H1 (cell line): Measurements from ENCODE around the gene RBM6. TPM values are rescaled to one million over a fixed set of nuclear protein-coding genes. Genes with fewer than 3 reads are reported as not detected.

ENCODE experiments used
- CTCF ChIA-PET: fragments of 300-600 bp; sonication (Branson Sonifier 250); formaldehyde crosslinking; loops from one replicate; lab custom pipeline; 2021; ENCODE audit not compliant: partially characterized antibody; lab: Charles Lee
- POLR2A ChIA-PET: fragments of 300-600 bp; sonication (Branson Sonifier 250); formaldehyde crosslinking; loops from one replicate; lab custom pipeline; 2021; ENCODE audit warnings: inconsistent platforms; ENCODE audit not compliant: partially characterized antibody; lab: Charles Lee
- DNase-seq, 2 experiments: peaks; one replicate each; pipeline versions ENCODE4 v3.0.0 to v3.0.0-alpha.2; 2010 to 2022; ENCODE audit warnings: low spot score in 2 of 2, low read depth in 1 of 2, mixed read lengths in 1 of 2
- FAIRE-seq: peaks from 2 replicates; lab custom pipeline; 2011; peaks lifted over from hg19 to GRCh38; lab: Jason Lieb, UNC
- H2AFZ ChIP-seq: 2 replicates; pipeline ENCODE4 v1.8.1; 2012; ENCODE audit warnings: low read length, inconsistent platforms
- H2AK5ac ChIP-seq: 2 replicates; pipeline ENCODE4 v1.6.1; 2013; ENCODE audit warnings: low read depth, low read length
- H2BK120ac ChIP-seq: replicated peaks from 2 replicates; pipeline ENCODE3; 2013; ENCODE audit warnings: low read depth, low read length, inconsistent platforms
- H2BK12ac ChIP-seq: 2 replicates; pipeline ENCODE4 v1.6.1; 2013; ENCODE audit warnings: low read depth, low read length
- H2BK15ac ChIP-seq: 2 replicates; pipeline ENCODE4 v1.6.1; 2013; ENCODE audit warnings: low read length
- H2BK20ac ChIP-seq: 2 replicates; pipeline ENCODE4 v1.6.1; 2013; ENCODE audit warnings: low read length
- H2BK5ac ChIP-seq: 2 replicates; pipeline ENCODE4 v1.6.1; 2013; ENCODE audit warnings: low read depth, low read length
- H3K14ac ChIP-seq: 2 replicates; pipeline ENCODE4 v1.6.1; 2013; ENCODE audit warnings: inconsistent platforms; ENCODE audit not compliant: insufficient read length
- H3K18ac ChIP-seq: 2 replicates; pipeline ENCODE4 v1.6.1; 2013; ENCODE audit warnings: low read length; ENCODE audit errors: extremely low read depth
- H3K23ac ChIP-seq: 2 replicates; pipeline ENCODE4 v1.6.1; 2013; ENCODE audit warnings: inconsistent platforms; ENCODE audit not compliant: insufficient read length
- H3K23me2 ChIP-seq: 2 replicates; pipeline ENCODE4 v1.6.1; 2013; ENCODE audit warnings: low read depth, low read length
- H3K27ac ChIP-seq: 2 replicates; pipeline ENCODE4 v1.6.1; 2011; ENCODE audit warnings: low read depth, low read length, inconsistent platforms
- H3K27me3 ChIP-seq, 4 experiments: replicated peaks in 1 of 4; 1 replicate in 1 of 4; 2 replicates in 3 of 4; pipeline versions ENCODE4 v1.6.1 to v1.8.1; 2011 to 2013; ENCODE audit warnings: low read length in 3 of 4, mild to moderate bottlenecking in 3 of 4, inconsistent platforms in 2 of 4, mixed read lengths in 2 of 4, moderate library complexity in 1 of 4; ENCODE audit not compliant: control insufficient read depth in 3 of 4, insufficient read depth in 3 of 4; ENCODE audit errors: extremely low read depth in 1 of 4
- H3K36me3 ChIP-seq, 4 experiments: 2 replicates each; pipeline versions ENCODE4 v1.6.1 to v1.8.1; 2011 to 2013; ENCODE audit warnings: mild to moderate bottlenecking in 4 of 4, low read length in 3 of 4, moderate library complexity in 2 of 4, control low read depth in 1 of 4, inconsistent platforms in 1 of 4; ENCODE audit not compliant: insufficient read depth in 4 of 4, control insufficient read depth in 2 of 4
- H3K4ac ChIP-seq: replicated peaks from 2 replicates; pipeline ENCODE3; 2013; ENCODE audit warnings: low read length, low read depth, mixed read lengths, inconsistent platforms; ENCODE audit not compliant: insufficient read length
- H3K4me1 ChIP-seq, 4 experiments: replicated peaks in 1 of 4; 1 replicate in 1 of 4; 2 replicates in 3 of 4; pipeline versions ENCODE4 v1.6.1 to v1.8.1; 2011 to 2013; ENCODE audit warnings: low read length in 3 of 4, inconsistent platforms in 2 of 4, mixed read lengths in 1 of 4; ENCODE audit not compliant: insufficient read depth in 4 of 4, control insufficient read depth in 3 of 4
- H3K4me2 ChIP-seq, 2 experiments: 2 replicates each; pipeline versions ENCODE4 v1.6.1 to v1.8.1; 2011 to 2013; ENCODE audit warnings: low read depth in 2 of 2, low read length in 2 of 2, control low read depth in 1 of 2, inconsistent platforms in 1 of 2, mild to moderate bottlenecking in 1 of 2; ENCODE audit not compliant: insufficient read depth in 1 of 2
- H3K4me3 ChIP-seq, 4 experiments: fragments of 200-600, 300-600 bp in 1 of 4; sonication (generic), shearing (Covaris generic), sonication (Bioruptor Twin) in 1 of 4; 2 replicates each; pipeline versions ENCODE4 v1.5.1 to v1.8.1; 2011 to 2016; ENCODE audit warnings: low read length in 4 of 4, low read depth in 3 of 4, control low read depth in 2 of 4, inconsistent platforms in 2 of 4, mild to moderate bottlenecking in 2 of 4, mixed read lengths in 1 of 4, moderate library complexity in 1 of 4; ENCODE audit not compliant: insufficient read depth in 2 of 4; ENCODE audit errors: extremely low read depth in 1 of 4
- H3K56ac ChIP-seq: replicated peaks from 2 replicates; pipeline ENCODE3; 2013; ENCODE audit warnings: low read depth, mild to moderate bottlenecking, mixed read lengths, low read length, inconsistent platforms; ENCODE audit not compliant: insufficient read length
- H3K79me1 ChIP-seq: 2 replicates; pipeline ENCODE4 v1.6.1; 2013; ENCODE audit warnings: low read depth, low read length, control low read depth
- H3K79me2 ChIP-seq, 2 experiments: 2 replicates each; pipeline versions ENCODE4 v1.6.1 to v1.8.1; 2012 to 2013; ENCODE audit warnings: low read length in 2 of 2, mild to moderate bottlenecking in 2 of 2, inconsistent platforms in 1 of 2; ENCODE audit not compliant: insufficient read depth in 2 of 2, control insufficient read depth in 1 of 2
- H3K9ac ChIP-seq, 4 experiments: replicated peaks in 1 of 4; 1 replicate in 1 of 4; 2 replicates in 3 of 4; pipeline versions ENCODE4 v1.6.1 to v1.8.1; 2011 to 2013; ENCODE audit warnings: low read depth in 3 of 4, low read length in 3 of 4, control low read depth in 2 of 4, mild to moderate bottlenecking in 2 of 4, moderate library complexity in 2 of 4, inconsistent platforms in 1 of 4; ENCODE audit errors: extremely low read depth in 1 of 4
- H3K9me3 ChIP-seq, 2 experiments: 2 replicates each; pipeline versions ENCODE4 v1.6.1 to v1.8.1; 2012 to 2013; ENCODE audit warnings: mild to moderate bottlenecking in 2 of 2, moderate library complexity in 2 of 2, control low read depth in 1 of 2, inconsistent platforms in 1 of 2, low read depth in 1 of 2, low read length in 1 of 2, mixed read lengths in 1 of 2; ENCODE audit not compliant: insufficient read depth in 2 of 2
- H4K20me1 ChIP-seq, 2 experiments: replicated peaks in 1 of 2; 2 replicates each; pipeline versions ENCODE3 to v1.8.1; 2011 to 2013; ENCODE audit warnings: inconsistent platforms in 2 of 2, low read length in 2 of 2, mild to moderate bottlenecking in 1 of 2; ENCODE audit not compliant: insufficient read depth in 2 of 2, control insufficient read depth in 1 of 2
- H4K5ac ChIP-seq: 2 replicates; pipeline ENCODE4 v1.6.1; 2013; ENCODE audit warnings: low read length, low read depth, mixed read lengths, inconsistent platforms; ENCODE audit not compliant: insufficient read length
- H4K8ac ChIP-seq: 2 replicates; pipeline ENCODE4 v1.8.0; 2013; ENCODE audit warnings: mild to moderate bottlenecking, moderate library complexity, low read length, inconsistent platforms; ENCODE audit not compliant: insufficient read depth; ENCODE audit errors: extremely low read depth
- H4K91ac ChIP-seq: replicated peaks from 2 replicates; pipeline ENCODE3; 2013; ENCODE audit warnings: low read length, mixed read lengths, inconsistent platforms; ENCODE audit not compliant: insufficient read length
- EGR1 ChIP-seq: IDR thresholded peaks from 2 replicates; pipeline ENCODE4 v1.6.1; 2011; ENCODE audit warnings: low read depth, low read length, borderline replicate concordance
- GABPA ChIP-seq: IDR thresholded peaks from 2 replicates; pipeline ENCODE4 v1.6.1; 2011; ENCODE audit warnings: mild to moderate bottlenecking, low read length, moderate library complexity, borderline replicate concordance; ENCODE audit not compliant: insufficient read depth
- KDM1A ChIP-seq: fragments of 200-600, 300-600 bp; sonication (generic); IDR thresholded peaks from 2 replicates; pipeline ENCODE4 v1.7.1; 2016; ENCODE audit warnings: mild to moderate bottlenecking, low read length, borderline replicate concordance
- RNF2 ChIP-seq: fragments of 200-900, 300-1000 bp; sonication (generic); IDR thresholded peaks from 2 replicates; pipeline ENCODE4 v1.7.1; 2016; ENCODE audit warnings: borderline replicate concordance, low read depth, mild to moderate bottlenecking, antibody characterized with exemption, low read length; ENCODE audit not compliant: poor library complexity, severe bottlenecking; ENCODE audit errors: missing control alignments
- SUZ12 ChIP-seq: fragments of 200-600 bp; sonication (generic); IDR thresholded peaks from 2 replicates; pipeline ENCODE4 v1.6.1; 2012; ENCODE audit warnings: mild to moderate bottlenecking, inconsistent platforms, low read length, moderate library complexity, mixed read lengths
- WGBS, 2 experiments: shearing (Covaris generic) in 1 of 2; methylation state at CpG; one replicate each; pipeline versions ENCODE4 v1.1.6 to v1.1.7; 2013 to 2015; ENCODE audit warnings: low lambda C conversion rate in 2 of 2, mixed read lengths in 2 of 2, inconsistent platforms in 1 of 2, low coverage in 1 of 2, missing lambda C conversion rate in 1 of 2; ENCODE audit not compliant: insufficient replicate concordance in 2 of 2, insufficient coverage in 1 of 2, insufficient read length in 1 of 2; ENCODE audit errors: extremely low coverage in 1 of 2, missing lambda C conversion rate in 1 of 2; 5-methylcytosine and 5-hydroxymethylcytosine counted together
- polyA plus RNA-seq, 7 experiments: library from polyadenylated mRNA; depleted of rRNA in 3 of 7; stranded (reverse) in 5 of 7; unstranded in 2 of 7; fragments of >200 nt in 5 of 7; fragments of 200-250 nt in 2 of 7; gene quantifications; 1 replicate in 5 of 7; 2 replicates in 1 of 7; 4 replicates in 1 of 7; pipeline versions ENCODE4 v1.2.1 to v1.2.3, GENCODE V29; 2011 to 2013; ENCODE audit warnings: missing spikeins in 2 of 7, mixed read lengths in 2 of 7
- total RNA-seq: library from RNA; stranded (reverse); fragmentation: NEBNext Ultra II Directional; extraction: Animal tissue kit (Norgen Biotek cat#: 25700); gene quantifications from 2 replicates; pipeline ENCODE4 v1.2.1, GENCODE V29; 2021

RBM6 gene
- total and polyA plus RNA-seq, 2 of the 8 experiments (the other 6 are each of a cell fraction or from before 2014, with no cell fraction given) = 30.6 to 80.1 TPM

DNA sequence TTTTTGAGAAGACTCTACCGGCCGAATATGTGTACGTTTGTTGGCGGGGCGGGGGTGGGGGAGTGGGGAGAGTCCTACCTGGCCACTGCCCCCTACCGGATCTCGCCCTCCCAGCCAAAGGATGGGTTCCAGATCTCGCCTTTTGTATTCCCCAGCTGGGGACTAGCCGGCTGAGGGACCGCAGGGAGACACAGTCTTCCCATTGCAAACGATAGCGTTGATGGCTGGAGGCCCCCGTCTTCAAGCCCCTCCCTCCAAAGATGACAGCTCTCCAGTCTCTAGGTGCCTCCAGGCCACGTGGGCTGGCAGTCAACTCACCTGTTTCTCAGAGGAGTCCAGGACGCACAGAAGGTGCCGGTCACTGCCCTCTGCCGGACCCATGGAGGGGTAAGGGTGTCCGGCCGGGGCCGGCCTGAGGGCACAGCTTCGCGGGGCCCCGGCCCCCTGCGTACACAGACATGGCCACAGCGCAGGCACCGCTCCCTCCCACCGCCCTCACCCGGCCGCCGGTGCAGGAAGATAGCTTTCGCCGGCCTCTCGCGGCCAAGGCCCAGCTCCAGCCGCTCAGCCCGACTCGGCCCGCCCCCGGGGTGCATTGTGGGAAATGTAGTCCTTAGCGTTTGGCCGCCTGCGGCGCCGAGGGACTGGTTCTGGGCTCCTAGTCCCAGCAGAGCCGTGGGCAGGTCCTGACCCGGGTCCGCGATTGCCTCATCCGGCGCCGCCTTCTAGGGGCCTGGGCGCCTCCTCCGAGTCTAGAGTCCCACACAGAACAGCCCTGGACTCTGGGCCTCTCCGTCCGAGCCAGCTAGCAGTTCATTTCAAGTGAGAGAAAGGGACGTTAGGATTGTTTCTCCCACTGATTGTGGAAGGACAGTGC is 10.4 kb upstream of the RBM6 start, which contains the start of gene MON1A:
Gene MON1A (minus strand): TSS at position 521 of the 877 bp plus-strand sequence. CDS start 16,465 bp downstream, outside the sequence.
- H3K9ac ChIP-seq = peak within 1 kb of the TSS in 2 of 4 experiments; percentile 9 to 16; a peak in 3 of 7 replicates
- H3K79me1 ChIP-seq = no peaks in the 10 kb centered on the region
- peak within 1 kb of the TSS; percentile 92; the same call in 1 of the 2 replicates for H4K8ac ChIP-seq
- no peaks in the 10 kb centered on the region for H3K9me3 ChIP-seq
- H3K79me2 ChIP-seq = no peaks in the 10 kb centered on the region
- H3K27ac ChIP-seq = peak within 1 kb of the TSS; percentile 39; the same call in 1 of the 2 replicates
- ChIA-PET CTCF (interaction anchor here (0.6 to 4.4 kb wide), 19 partner anchors 9 to 205 kb away, joined by 3 to 36 read pairs (median 4); partner anchors contain the start of genes INKA1 and RBM6), POLR2A (interaction anchor here (0.5 to 3.1 kb wide), 15 partner anchors 9 to 191 kb away, joined by 3 to 32 read pairs (median 4); partner anchors contain the start of genes RBM5 and RBM6)
- H2BK120ac ChIP-seq = no peak within 1 kb of the TSS
- peak within 1 kb of the TSS; percentile 63 for H3K4ac ChIP-seq
- H2AK5ac ChIP-seq = no peak within 1 kb of the TSS
- no peaks in the 10 kb centered on the region for H3K23me2 ChIP-seq
- peak within 1 kb of the TSS; percentile 61; the same call in 1 of the 2 replicates for H2BK5ac ChIP-seq
- no peak for FAIRE-seq
- H4K5ac ChIP-seq = peak within 1 kb of the TSS; percentile 38
- 4% methylated on average over 55 of the region's 56 CpGs; no CpG with 5 or more reads in 1 of the 2 experiments for WGBS, 2 experiments
- H3K18ac ChIP-seq = peak within 1 kb of the TSS; percentile 97
- peak in 1 of 2 experiments; percentile 100 for DNase-seq
- no peak within 1 kb of the TSS for H3K56ac ChIP-seq
- H3K14ac ChIP-seq = no peak within 1 kb of the TSS
- peak within 1 kb of the TSS; percentile 5 for H4K91ac ChIP-seq
- peak within 1 kb of the TSS; percentile 72 for H2BK15ac ChIP-seq
- H4K20me1 ChIP-seq = no peaks in the 10 kb centered on the region
- no peaks in the 10 kb centered on the region for H3K36me3 ChIP-seq
- peak within 1 kb of the TSS; percentile 85; the same call in 1 of the 2 replicates for H2BK12ac ChIP-seq
- H3K4me2 ChIP-seq = peak within 1 kb of the TSS; percentile 33 to 82
- peaks cover 2 to 9% (median 5%) of the 10 kb centered on the region in 4 experiments; a peak in 5 of 7 replicates for H3K4me1 ChIP-seq
- H2BK20ac ChIP-seq = 0 out of 2 replicates have a peak within 1 kb of the TSS, but pooled peaks have one; percentile 6
- H3K27me3 ChIP-seq = no peaks in the 10 kb centered on the region
- peak within 1 kb of the TSS; percentile 88 for H2AFZ ChIP-seq
- no peak within 1 kb of the TSS for H3K23ac ChIP-seq
- H3K4me3 ChIP-seq = peak within 1 kb of the TSS; percentile 61 to 87 (median 80)
- TF ChIP-seq RNF2 = no peak
- no peak for TF ChIP-seq KDM1A
- no peak for TF ChIP-seq GABPA
- TF ChIP-seq SUZ12 = no peak
- no peak; the same call in 1 of the 2 replicates for TF ChIP-seq EGR1
